Central memory CD4-positive, alpha-beta T cell (primary cell): ENCODE results near the gene NME3.
"Not testable (repeated sequence)": the region's sequence is repeated elsewhere in the genome, so short reads cannot be mapped to it uniquely, and the experiment has no call there.

Experiments used
- DNase-seq: peaks from one replicate; pipeline ENCODE4 v3.0.0; 2022

Gene NME3

DNA sequence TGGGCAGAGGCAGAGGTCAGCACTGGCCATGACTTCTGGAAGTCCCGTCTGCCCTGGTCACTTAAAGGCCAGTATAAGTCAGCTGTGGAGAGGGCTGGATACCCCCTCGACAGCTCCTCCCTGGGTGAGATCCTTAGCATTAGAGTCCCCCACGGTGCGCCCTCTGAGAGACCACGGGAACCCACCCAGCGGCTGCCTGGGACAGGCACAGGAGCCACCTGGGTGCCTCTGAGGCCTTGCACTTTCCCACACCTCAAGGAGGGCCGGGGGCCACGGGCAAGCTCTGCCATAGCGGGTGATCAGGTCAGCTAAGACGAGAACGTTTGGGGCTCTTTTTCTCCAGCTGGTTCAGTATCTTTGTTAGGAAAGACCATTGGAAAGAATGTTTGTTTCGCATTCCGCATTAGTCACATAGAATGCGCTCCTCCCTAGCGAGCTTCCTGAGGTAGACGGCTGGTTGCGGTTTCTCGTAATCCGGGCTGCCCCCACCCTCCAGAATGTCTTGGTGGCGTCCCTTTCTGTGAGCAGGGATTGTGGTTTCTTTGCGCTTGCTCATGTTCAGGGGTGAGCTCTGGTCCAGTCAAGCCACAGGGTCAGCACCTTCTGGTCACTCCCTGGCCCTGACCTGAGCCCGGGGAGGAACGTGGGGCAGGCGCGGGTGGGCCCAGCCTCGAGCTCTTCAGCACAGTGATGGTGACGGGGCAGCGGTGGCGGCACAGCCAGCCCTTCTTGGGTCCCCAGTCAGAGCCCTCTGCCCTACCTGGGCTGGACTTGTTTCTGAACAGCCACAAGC lies 25.2 kb downstream of the NME3 start:
- no peak for DNase-seq

GRCh38 chr16:1745181-1745899 lies 26.0 kb downstream of the NME3 start:
- no peak for DNase-seq

DNA sequence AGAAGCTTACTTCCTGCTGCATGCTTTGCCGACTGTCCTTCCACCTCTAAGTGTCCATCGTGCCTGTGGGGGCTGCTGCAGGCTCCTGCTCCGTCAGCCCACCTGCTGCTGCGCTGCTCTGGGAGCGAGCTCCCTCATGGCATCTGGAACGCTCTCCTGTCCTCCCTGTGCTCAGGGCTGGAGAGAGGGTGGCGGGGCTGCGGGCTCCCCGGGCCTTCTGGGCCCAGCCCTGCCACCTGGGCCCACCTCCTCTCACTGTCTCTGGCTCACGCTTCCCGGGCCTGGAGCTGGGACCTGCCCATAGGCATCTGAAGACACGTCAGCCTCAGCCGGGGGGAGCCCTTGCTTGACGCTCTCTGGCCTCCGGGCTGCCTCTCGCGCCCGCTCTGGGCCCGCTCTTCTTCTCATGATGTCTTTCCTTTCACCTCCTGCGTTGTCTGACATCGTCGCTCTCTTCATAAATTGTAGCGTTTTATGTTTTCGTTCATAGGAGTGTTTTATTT lies 27.0 kb downstream of the NME3 start:
- no peak for DNase-seq

GRCh38 chr16:1743376-1744337 lies 27.7 kb downstream of the NME3 start:
- DNase-seq = no peak

GRCh38 chr16:1741553-1742165 lies 29.7 kb downstream of the NME3 start:
- no peak for DNase-seq

- DNase-seq = no peak
Measured at GRCh38 chr16:1740781-1741490, 30.4 kb downstream of the NME3 start.

- no peak for DNase-seq
Measured at GRCh38 chr16:1740234-1740633, 31.1 kb downstream of the NME3 start.

DNA sequence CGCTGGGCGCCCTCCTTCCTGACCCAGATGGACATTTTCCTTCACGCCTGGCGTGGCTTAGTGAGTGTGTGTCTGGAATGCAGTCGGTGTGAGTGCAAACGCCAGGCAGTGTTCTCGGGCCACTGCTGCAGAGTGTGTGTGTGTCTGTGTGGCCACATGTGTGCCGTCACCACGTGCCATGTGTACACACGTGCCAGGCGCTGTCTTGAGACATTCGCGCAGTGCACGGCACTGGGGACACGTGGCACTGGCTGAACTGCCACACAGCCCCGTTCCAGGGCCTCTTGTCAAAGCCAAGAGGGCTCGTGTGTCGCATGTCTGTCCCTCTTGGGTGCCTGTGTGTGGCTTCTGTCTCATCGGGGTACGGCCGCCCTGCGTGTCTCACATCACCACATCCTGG lies 36.5 kb downstream of the NME3 start:
- DNase-seq = no peak

GRCh38 chr16:1734123-1734522 lies 37.2 kb downstream of the NME3 start:
- no peak for DNase-seq

DNA sequence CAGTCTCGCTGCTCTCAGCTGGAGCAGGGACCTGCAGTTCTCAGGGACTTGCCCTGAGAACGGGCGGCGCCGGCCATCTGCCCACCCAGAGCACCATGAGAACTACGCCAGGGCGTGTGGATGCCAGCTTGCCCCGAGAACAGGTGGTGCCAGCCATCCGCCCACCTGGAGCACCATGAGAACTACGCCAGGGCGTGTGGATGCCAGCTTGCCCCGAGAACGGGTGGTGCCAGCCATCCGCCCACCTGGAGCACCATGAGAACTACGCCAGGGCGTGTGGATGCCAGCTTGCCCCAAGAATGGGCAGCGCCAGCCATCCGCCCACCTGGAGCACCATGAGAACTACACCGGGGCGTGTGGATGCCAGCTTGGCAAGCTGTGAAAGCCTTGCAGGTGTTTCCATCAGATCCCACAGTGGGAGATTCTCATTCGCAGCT lies 38.8 kb downstream of the NME3 start:
- DNase-seq = not testable (repeated sequence)

GRCh38 chr16:1732071-1732470 lies 39.3 kb downstream of the NME3 start:
- no peak for DNase-seq

- DNase-seq = no peak
Measured at GRCh38 chr16:1731603-1732002, 39.7 kb downstream of the NME3 start.

- no peak for DNase-seq
Measured at GRCh38 chr16:1731073-1731472, 40.3 kb downstream of the NME3 start.

GRCh38 chr16:1729445-1729844 lies 41.9 kb downstream of the NME3 start:
- no peak for DNase-seq

GRCh38 chr16:1729026-1729425 lies 42.3 kb downstream of the NME3 start:
- no peak for DNase-seq

DNA sequence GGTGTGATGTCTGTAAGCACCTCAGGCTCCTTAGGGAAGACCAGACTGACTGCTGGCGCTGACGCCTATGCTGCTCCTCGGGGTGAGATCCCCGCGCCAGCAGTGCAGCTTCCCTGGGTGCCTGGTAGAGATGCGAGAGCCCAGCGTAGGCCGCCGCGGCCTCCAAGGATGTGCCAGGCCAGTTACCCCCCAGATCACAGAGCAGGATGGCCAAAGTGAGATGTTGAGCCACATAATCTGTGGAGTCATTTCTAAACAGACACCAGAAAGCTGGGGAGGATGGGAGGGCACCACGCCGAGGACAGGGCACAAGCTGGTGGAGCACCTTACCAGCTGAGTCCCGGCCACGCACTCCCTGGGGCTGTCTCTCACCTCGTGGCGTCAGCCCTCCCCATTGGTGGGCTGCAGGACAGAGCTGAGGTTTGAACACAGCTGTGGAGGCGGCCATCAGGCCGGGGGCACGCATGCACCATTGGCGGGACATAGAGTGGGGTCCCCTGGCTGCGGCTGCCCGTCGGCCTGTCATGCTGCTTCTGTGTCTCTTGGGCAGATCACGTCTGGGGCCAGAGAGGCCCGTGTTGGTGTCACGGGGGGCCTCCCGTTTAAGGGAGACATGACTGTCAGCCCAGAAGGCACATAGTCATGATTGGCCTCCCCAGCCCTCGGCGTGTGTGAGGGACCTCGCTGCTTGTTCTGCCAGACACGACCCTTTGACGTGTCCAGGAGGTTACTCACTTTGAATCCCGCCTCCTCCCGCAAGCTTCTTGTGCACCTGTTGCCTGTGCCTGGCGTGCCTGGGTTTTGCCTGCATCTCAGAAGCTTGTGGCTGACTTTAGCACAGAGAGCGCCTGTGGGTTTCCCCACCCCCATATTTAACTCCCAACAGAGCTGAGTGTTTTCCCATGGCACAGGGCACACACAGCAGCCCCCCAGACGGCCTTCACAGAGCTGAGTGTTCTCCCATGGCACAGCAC lies 43.4 kb downstream of the NME3 start:
- no peak for DNase-seq

DNA sequence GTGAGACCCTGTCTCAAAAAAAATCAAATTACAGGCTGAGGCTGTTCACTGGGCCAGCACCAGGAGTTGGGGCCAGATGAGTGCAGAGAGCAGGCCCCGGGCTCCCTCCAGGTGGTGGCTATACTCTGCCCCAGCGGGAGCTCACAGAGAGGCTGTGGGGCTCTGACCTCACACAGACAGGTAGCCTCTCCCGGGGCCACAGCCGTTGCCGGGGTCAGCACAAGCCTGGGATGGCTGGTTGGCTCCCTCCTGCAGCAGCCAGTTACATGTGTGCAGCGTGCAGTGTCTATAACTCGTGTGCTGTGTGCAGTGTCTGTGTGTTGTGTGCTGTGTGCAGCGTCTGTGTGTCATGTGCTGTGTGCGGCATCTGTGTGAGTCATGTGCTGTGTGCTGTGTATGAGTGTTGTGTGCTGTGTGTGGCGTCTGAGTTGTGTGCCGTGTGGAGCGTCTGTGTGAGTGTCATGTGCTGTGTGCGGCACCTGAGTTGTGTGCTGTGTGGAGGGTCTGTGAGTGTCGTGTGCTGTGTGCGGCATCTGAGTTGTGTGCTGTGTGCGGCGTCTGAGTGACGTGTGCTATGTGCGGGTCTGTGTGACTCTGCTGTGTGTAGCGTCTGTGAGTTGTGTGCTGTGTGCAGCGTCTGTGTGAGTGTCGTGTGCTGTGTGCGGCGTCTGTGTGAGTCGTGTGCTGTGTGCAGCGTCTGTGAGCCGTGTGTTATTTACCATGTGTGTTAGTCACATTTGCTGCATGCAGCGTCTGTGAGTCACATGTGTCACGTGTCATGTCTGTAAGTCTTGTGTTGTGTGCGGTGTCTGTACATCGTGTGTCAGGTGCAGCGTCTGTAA lies 44.5 kb downstream of the NME3 start:
- no peak for DNase-seq

DNA sequence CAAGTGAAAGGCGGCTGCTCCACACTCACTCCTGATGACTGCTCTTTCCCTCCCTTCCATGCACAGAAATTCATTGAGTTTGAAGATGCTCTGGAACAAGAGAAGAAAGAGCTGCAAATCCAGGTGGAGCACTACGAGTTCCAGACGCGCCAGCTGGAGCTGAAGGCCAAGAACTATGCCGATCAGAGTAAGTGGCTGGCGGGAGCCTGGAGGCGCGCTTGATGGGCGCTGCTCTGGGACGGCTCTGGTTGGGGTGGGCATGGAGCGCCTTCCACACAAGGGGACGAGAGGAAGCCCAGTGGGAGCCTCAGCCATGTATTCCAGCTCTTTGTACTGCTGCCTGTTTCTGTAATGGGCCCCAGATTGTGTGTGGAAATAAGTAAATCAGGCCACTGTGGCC lies 46.9 kb downstream of the NME3 start:
- no peak for DNase-seq

DNA sequence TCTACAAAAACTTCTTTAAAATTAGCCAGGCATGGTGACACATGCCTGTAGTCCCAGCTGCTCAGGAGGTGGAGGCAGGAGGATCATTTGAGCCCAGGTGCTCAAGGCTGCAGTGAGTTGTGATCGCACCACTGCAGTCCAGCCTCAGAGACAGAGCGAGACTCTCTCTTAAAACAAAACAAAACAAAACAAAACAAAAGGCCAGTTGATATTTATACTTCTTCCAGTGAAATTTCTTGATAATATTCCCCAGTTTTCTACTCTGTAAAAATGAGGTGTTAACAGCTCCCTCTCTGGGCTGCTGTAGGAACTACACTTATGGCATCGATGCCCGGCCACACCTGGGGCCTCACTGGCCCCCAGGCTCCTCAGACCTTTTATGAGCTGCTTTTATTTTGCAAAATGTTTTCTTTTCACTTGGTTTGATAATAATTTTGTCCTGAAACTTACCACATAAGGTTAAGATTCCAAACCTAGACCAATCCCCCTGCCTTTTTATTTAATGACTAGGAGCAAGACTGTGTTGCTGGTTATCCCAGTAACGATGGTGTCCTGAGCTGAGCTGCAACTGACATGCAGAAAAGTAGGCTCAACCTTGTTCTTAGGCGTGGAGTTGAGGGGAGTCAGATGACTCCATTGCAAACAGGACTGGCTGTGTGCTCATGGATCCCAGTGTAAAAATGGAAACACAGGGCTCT lies 47.7 kb downstream of the NME3 start:
- peak; percentile 26 for DNase-seq
